GM21515 (cell line): Measurements from ENCODE around the gene PRRX1.

ENCODE experiments used
- ATAC-seq: cut with Tn5 transposase; IDR thresholded peaks from one replicate; pipeline ENCODE4 v1.9.1; 2021; ENCODE audit not compliant: unreplicated experiment

The PRRX1 gene

GRCh38 chr1:170664093-170664827 is at the start of gene PRRX1:
TSS of gene PRRX1 (plus strand) at chr1:170664131. CDS start at chr1:170664219, 88 bp downstream.
- no peak for ATAC-seq

- no peak for ATAC-seq
These were observed 46.2 kb upstream of the PRRX1 start for GRCh38 chr1:170617591-170618330.

GRCh38 chr1:170618421-170618820 is 45.5 kb upstream of the PRRX1 start:
- ATAC-seq = no peak

- no peak for ATAC-seq
These were observed 44.5 kb upstream of the PRRX1 start for GRCh38 chr1:170619241-170620028.

- ATAC-seq = no peak
These were observed 43.8 kb upstream of the PRRX1 start for GRCh38 chr1:170620164-170620563.

- no peak for ATAC-seq
These were observed 40.8 kb upstream of the PRRX1 start for GRCh38 chr1:170623171-170623570.

GRCh38 chr1:170624146-170624545 is 39.8 kb upstream of the PRRX1 start:
- no peak for ATAC-seq

GRCh38 chr1:170630977-170631376 is 33.0 kb upstream of the PRRX1 start:
- no peak for ATAC-seq

- ATAC-seq = no peak
These were observed 29.6 kb upstream of the PRRX1 start for GRCh38 chr1:170634293-170634692.

- ATAC-seq = no peak
These were observed 29.0 kb upstream of the PRRX1 start for GRCh38 chr1:170634824-170635410.

- ATAC-seq = no peak
These were observed 23.4 kb upstream of the PRRX1 start for GRCh38 chr1:170640581-170640980.

GRCh38 chr1:170657275-170657853 is 6.6 kb upstream of the PRRX1 start:
- no peak for ATAC-seq

GRCh38 chr1:170659399-170660035 is 4.4 kb upstream of the PRRX1 start:
- ATAC-seq = no peak

GRCh38 chr1:170660281-170660713 is 3.6 kb upstream of the PRRX1 start:
- ATAC-seq = no peak

GRCh38 chr1:170660871-170661645 is 2.9 kb upstream of the PRRX1 start:
- ATAC-seq = no peak

- no peak for ATAC-seq
These were observed 2.1 kb upstream of the PRRX1 start for GRCh38 chr1:170661646-170662411.

- no peak for ATAC-seq
These were observed 1.1 kb upstream of the PRRX1 start for GRCh38 chr1:170662561-170663403.
